WI38 (cell line): ENCODE data around the gene PCSK9.
A peak's percentile ranks its signal among the peaks of the same experiment; 100 is the strongest.
"Not testable (repeated sequence)": the region's sequence is repeated elsewhere in the genome, so short reads cannot be mapped to it uniquely, and the experiment has no call there.

Experiments
- H3K4me3 ChIP-seq: 2 replicates; pipeline ENCODE4 v1.5.1; 2011; ENCODE audit warnings: low read depth, mild to moderate bottlenecking, control low read depth, low read length
- CTCF ChIP-seq: IDR thresholded peaks from 2 replicates; pipeline ENCODE4 v1.5.1; 2012; ENCODE audit warnings: low read depth, mild to moderate bottlenecking, control low read depth, low read length

PCSK9 gene

GRCh38 chr1:55010194-55010886 lies 29.0 kb upstream of the PCSK9 start:
- H3K4me3 ChIP-seq = no peak overlapping the region
- no peak for TF ChIP-seq CTCF

- H3K4me3 ChIP-seq = no peak overlapping the region
- TF ChIP-seq CTCF = no peak
Measured at GRCh38 chr1:55010887-55011217, 28.5 kb upstream of the PCSK9 start.

GRCh38 chr1:55012661-55013060 lies 26.7 kb upstream of the PCSK9 start:
- no peak for TF ChIP-seq CTCF
- no peak overlapping the region for H3K4me3 ChIP-seq

DNA sequence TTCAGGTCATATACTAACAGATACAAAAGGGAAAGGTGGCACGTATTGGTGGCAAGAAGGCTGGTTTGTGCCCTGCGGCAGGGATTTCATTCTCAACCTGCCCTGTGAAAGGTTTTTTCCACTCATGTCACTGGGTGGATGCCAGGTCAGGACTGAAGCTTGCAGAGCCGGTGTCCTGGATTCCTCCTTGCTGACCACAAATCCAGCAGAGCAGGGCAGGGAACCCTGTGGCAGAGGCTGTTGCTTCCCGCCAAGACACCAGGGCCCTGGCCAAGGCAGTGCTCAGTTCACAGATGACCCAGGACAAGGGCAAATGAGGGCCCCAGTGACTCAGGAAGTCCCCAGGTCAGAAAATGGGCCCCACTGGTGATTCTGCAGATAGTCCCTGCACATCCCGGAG lies 24.2 kb upstream of the PCSK9 start:
- no peak for TF ChIP-seq CTCF
- no peak overlapping the region for H3K4me3 ChIP-seq

DNA sequence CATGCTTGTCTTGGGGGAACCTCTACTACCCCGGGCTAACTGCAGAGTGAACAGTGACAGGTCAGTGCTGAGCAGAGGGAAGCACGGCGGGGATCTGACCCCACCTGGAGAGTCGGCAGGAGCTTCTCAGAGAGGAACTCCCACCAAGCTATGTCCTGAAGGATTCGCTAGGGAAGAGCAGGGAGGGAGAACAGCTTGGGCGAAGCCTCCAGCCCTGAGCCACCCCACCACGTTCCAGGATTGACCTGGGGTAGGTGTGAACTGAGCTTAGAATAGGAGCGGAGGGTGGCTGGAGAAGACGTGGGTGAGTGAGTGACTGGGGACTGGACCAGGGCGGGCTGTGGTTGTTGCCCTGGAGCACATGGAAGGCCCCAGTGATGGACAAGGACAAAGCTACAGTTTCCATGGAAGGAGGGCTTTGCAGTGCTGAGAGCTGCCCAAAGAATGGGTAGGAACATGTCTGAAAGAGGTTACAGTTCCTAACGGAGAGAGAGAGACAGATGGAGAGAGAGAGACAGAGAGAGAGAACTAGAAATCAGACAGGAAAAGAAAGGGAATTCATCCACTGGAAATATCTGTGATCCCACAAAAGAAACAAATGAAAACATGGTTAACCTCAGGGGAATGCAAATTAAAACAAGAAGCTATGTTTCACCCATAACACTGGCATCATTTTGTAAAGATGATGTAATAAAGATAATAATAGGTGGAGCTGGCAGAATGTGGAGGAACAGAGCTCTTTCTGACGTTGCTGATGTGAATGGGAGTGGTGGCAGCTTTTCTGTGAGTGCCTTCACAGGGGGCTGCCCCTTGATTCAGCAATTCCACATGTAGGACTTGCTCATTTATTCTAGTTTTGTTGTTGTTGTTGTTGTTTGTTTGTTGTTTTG lies 23.4 kb upstream of the PCSK9 start:
- no peak overlapping the region for H3K4me3 ChIP-seq
- no peak for TF ChIP-seq CTCF

DNA sequence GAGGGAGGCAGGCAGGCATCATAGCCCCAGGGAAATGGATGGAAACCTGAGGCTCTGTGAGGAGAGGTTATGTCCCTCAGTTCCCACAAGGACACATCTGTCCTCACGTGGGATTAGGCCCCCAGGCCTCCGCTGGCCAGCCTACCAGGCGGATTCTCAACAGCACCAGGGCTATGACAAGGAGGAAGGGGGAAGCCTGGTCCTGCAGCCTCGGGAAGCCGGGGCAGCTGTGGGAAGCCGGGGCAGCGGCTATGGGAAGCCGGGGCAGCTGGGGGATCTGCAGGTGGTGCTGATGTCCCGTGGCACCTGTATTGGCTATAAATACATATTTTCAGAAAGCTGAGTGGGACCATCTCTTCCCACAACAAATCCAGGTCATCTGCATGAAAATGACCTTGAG lies 21.0 kb upstream of the PCSK9 start:
- H3K4me3 ChIP-seq = no peak overlapping the region
- no peak for TF ChIP-seq CTCF

DNA sequence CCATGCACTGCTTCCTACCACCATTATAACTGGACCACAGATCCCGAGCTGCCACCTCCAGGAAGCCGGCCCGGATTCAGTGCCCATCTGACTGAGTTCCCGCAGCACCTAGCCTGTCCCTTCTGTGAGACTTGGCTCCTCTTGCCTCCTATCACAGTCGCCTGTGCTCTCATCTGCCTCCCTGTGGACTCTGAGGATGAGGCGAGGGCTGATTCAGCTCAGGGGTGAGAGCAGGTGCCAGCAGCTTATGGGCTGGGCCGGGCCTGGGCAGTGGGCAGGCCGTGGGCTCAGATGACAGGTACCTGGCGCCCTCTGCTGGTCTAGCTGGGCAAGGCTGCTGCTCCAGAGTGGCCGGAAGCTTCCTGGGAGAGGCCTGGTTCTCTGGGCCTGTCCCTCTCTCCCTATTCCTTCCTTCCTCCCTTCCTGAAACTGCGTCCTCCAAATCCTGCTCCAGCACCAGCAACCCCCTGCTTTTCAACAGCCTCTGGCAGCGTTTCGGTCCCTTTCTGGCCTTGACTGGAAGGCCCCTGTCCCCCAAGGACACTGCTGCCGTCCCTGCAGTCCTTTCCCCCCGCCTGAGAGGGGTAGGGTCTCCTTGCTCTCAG lies 17.3 kb upstream of the PCSK9 start:
- no peak overlapping the region for H3K4me3 ChIP-seq
- peak; percentile 92 for TF ChIP-seq CTCF

- not testable (repeated sequence) for H3K4me3 ChIP-seq
Measured at GRCh38 chr1:55024163-55024562, 15.2 kb upstream of the PCSK9 start.

- not testable (repeated sequence) for H3K4me3 ChIP-seq
Measured at GRCh38 chr1:55026682-55027081, 12.7 kb upstream of the PCSK9 start.

DNA sequence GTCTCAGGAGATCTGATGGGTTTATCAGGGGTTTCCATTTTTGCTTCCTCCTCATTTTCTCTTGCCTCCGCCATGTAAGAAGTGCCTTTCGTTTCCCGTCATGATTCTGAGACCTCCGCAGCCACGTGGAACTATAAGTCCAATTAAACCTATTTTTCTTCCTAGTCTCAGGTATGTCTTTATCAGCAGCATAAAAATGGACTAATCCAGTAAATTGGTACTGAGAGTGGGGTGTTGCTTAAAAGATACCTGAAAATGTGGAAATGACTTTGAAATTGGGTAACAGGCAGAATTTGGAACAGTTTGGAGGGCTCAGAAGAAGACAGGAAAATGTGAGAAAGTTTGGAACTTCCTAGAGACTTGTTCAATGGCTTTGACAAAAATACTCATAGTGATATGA lies 8.2 kb upstream of the PCSK9 start:
- H3K4me3 ChIP-seq = not testable (repeated sequence)
